Tibial nerve (tissue), 4 donors: ENCODE results near the gene MELTF.

ENCODE experiments used
- EP300 ChIP-seq, 2 donors: sonication (generic); formaldehyde crosslinking; IDR thresholded peaks; one replicate each; pipeline ENCODE4 v1.6.1; 2017; ENCODE audit warnings: antibody characterized with exemption in 2 of 2, mild to moderate bottlenecking in 1 of 2
- POLR2A ChIP-seq, 2 donors: fragments of 450-650 bp; IDR thresholded peaks; one replicate each; pipeline ENCODE4 v1.6.1; 2017; ENCODE audit warnings: antibody characterized with exemption in 2 of 2, mild to moderate bottlenecking in 2 of 2, moderate library complexity in 2 of 2
- TF ChIP-seq, protein P1 (sequence below), 5 experiments: fragments of 200-600 bp in 3 of 5; fragments of 450-650 bp in 2 of 5; sonication (generic) in 3 of 5; IDR thresholded peaks; one replicate each; pipeline ENCODE4 v1.5.1; 2016 to 2019; ENCODE audit warnings: antibody characterized with exemption in 5 of 5, mild to moderate bottlenecking in 3 of 5, moderate library complexity in 2 of 5

GRCh38 chr3:197014024-197014423, 15.6 kb downstream of the MELTF start:
- TF ChIP-seq POLR2A (IDR thresholded peaks at IDR 0.05) (no peak), EP300 (IDR thresholded peaks at IDR 0.05) (no peak)
- TF ChIP-seq, protein P1, sequence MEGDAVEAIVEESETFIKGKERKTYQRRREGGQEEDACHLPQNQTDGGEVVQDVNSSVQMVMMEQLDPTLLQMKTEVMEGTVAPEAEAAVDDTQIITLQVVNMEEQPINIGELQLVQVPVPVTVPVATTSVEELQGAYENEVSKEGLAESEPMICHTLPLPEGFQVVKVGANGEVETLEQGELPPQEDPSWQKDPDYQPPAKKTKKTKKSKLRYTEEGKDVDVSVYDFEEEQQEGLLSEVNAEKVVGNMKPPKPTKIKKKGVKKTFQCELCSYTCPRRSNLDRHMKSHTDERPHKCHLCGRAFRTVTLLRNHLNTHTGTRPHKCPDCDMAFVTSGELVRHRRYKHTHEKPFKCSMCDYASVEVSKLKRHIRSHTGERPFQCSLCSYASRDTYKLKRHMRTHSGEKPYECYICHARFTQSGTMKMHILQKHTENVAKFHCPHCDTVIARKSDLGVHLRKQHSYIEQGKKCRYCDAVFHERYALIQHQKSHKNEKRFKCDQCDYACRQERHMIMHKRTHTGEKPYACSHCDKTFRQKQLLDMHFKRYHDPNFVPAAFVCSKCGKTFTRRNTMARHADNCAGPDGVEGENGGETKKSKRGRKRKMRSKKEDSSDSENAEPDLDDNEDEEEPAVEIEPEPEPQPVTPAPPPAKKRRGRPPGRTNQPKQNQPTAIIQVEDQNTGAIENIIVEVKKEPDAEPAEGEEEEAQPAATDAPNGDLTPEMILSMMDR (IDR thresholded peaks at IDR 0.05): no peak
